HepG2 (cell line): ENCODE results near the gene KANTR. TPM values are rescaled to one million over a fixed set of nuclear protein-coding genes. Genes with fewer than 3 reads are reported as not detected.

Source experiments
- ARNTL ChIP-seq: sonication (generic); formaldehyde crosslinking; IDR thresholded peaks from 2 replicates; pipeline ENCODE4 v1.4.0; 2020; ENCODE audit warnings: mild to moderate bottlenecking, missing genetic modification reagents
- DPF2 ChIP-seq: sonication (generic); formaldehyde crosslinking; IDR thresholded peaks from 2 replicates; pipeline ENCODE4 v1.4.0; 2020; ENCODE audit warnings: mild to moderate bottlenecking, low read depth, missing genetic modification reagents, borderline replicate concordance
- LRRFIP1 ChIP-seq: sonication (generic); formaldehyde crosslinking; conservative IDR thresholded peaks from 2 replicates; pipeline ENCODE4 v1.4.0; 2020; ENCODE audit warnings: missing genetic modification reagents
- NFE2L1 ChIP-seq: sonication (generic); formaldehyde crosslinking; IDR thresholded peaks from 2 replicates; pipeline ENCODE4 v1.4.0; 2020; ENCODE audit warnings: missing genetic modification reagents, mild to moderate bottlenecking, borderline replicate concordance
- PCBP1 ChIP-seq: fragments of 200-400 bp; formaldehyde crosslinking; IDR thresholded peaks from 2 replicates; pipeline ENCODE4 v1.6.1; 2017; ENCODE audit warnings: mild to moderate bottlenecking, low read depth, low read length, borderline replicate concordance
- PLRG1 ChIP-seq: fragments of 450-650 bp; conservative IDR thresholded peaks from 2 replicates; pipeline ENCODE4 v1.6.1; 2016
- POLR2A ChIP-seq, 2 experiments: IDR thresholded peaks; 2 replicates each; pipeline ENCODE4 v1.6.1; 2011; ENCODE audit warnings: low read depth in 2 of 2, low read length in 2 of 2, mild to moderate bottlenecking in 1 of 2, moderate library complexity in 1 of 2; ENCODE audit not compliant: insufficient read depth in 1 of 2
- RBAK ChIP-seq: sonication (generic); formaldehyde crosslinking; IDR thresholded peaks from 2 replicates; pipeline ENCODE4 v1.5.1; 2020; ENCODE audit warnings: mild to moderate bottlenecking, missing genetic modification reagents
- TCF7L2 ChIP-seq: IDR thresholded peaks from 2 replicates; pipeline ENCODE4 v1.6.1; 2011; ENCODE audit warnings: mild to moderate bottlenecking, low read depth, low read length, moderate library complexity
- THAP7 ChIP-seq: sonication (generic); formaldehyde crosslinking; IDR thresholded peaks from 2 replicates; pipeline ENCODE4 v1.8.1; 2023; ENCODE audit warnings: mild to moderate bottlenecking, missing genetic modification reagents
- TRIM22 ChIP-seq: fragments of 450-650 bp; IDR thresholded peaks from 2 replicates; pipeline ENCODE4 v1.6.1; 2017
- ZBTB1 ChIP-seq: sonication (generic); formaldehyde crosslinking; IDR thresholded peaks from 2 replicates; pipeline ENCODE4 v1.4.0; 2020; ENCODE audit warnings: missing genetic modification reagents, borderline replicate concordance
- ZBTB20 ChIP-seq: sonication (generic); formaldehyde crosslinking; IDR thresholded peaks from 2 replicates; pipeline ENCODE4 v1.8.1; 2023; ENCODE audit warnings: missing genetic modification reagents, low read depth, mild to moderate bottlenecking, borderline replicate concordance
- ZBTB21 ChIP-seq: sonication (generic); formaldehyde crosslinking; IDR thresholded peaks from 2 replicates; pipeline ENCODE4 v1.4.0; 2020; ENCODE audit warnings: missing genetic modification reagents
- ZFP36 ChIP-seq: fragments of 150-350 bp; IDR thresholded peaks from 2 replicates; pipeline ENCODE4 v1.6.1; 2018; ENCODE audit warnings: borderline replicate concordance, low read length, low read depth; ENCODE audit not compliant: partially characterized antibody
- ZNF205 ChIP-seq: IDR thresholded peaks from 2 replicates; pipeline ENCODE4 v1.6.1; 2018; ENCODE audit warnings: missing biosample characterization, missing genetic modification reagents
- ZNF24 ChIP-seq: fragments of 450-650 bp; IDR thresholded peaks from 2 replicates; pipeline ENCODE4 v1.6.1; 2017; ENCODE audit warnings: antibody characterized with exemption, mild to moderate bottlenecking
- ZNF382 ChIP-seq: sonication (generic); formaldehyde crosslinking; IDR thresholded peaks from 2 replicates; pipeline ENCODE4 v1.5.0; 2020; ENCODE audit warnings: missing genetic modification reagents, mild to moderate bottlenecking, borderline replicate concordance
- ZNF598 ChIP-seq: sonication (generic); formaldehyde crosslinking; IDR thresholded peaks from 2 replicates; pipeline ENCODE4 v1.5.1; 2020; ENCODE audit warnings: mild to moderate bottlenecking, missing genetic modification reagents, borderline replicate concordance
- polyA plus RNA-seq, 8 experiments: library from polyadenylated mRNA; depleted of rRNA in 3 of 8; stranded (reverse) in 7 of 8; unstranded in 1 of 8; fragments of >200 nt; fragmentation: Illumina TruSeq in 4 of 8; extraction: Trizol in 4 of 8; gene quantifications; 2 replicates each; pipeline versions ENCODE4 v1.2.1 to v1.2.3, GENCODE V29; 2011 to 2016; ENCODE audit warnings: low read depth in 4 of 8, missing spikeins in 1 of 8, mixed read lengths in 1 of 8; ENCODE audit not compliant: insufficient read depth in 1 of 8
- total RNA-seq, 5 experiments: library from RNA; depleted of rRNA; stranded (reverse); fragments of >200 nt; fragmentation: Illumina TruSeq; extraction: Trizol; gene quantifications; 2 replicates each; pipeline ENCODE4 v1.2.3, GENCODE V29; 2016; ENCODE audit warnings: low read depth in 1 of 5
- TF ChIP-seq, protein P1 (sequence below): sonication (generic); formaldehyde crosslinking; IDR thresholded peaks from 2 replicates; pipeline ENCODE4 v1.8.0; 2022; ENCODE audit warnings: mild to moderate bottlenecking, missing genetic modification reagents, moderate library complexity
- TF ChIP-seq, protein P2 (sequence below): IDR thresholded peaks from 2 replicates; pipeline ENCODE4 v1.6.1; 2012; ENCODE audit warnings: low read length, improper control_type of control experiment

Gene KANTR
- total and polyA plus RNA-seq, 2 of the 13 experiments (the other 11 are each of a cell fraction or from before 2014, with no cell fraction given), result 4.4 to 9.0 TPM

DNA sequence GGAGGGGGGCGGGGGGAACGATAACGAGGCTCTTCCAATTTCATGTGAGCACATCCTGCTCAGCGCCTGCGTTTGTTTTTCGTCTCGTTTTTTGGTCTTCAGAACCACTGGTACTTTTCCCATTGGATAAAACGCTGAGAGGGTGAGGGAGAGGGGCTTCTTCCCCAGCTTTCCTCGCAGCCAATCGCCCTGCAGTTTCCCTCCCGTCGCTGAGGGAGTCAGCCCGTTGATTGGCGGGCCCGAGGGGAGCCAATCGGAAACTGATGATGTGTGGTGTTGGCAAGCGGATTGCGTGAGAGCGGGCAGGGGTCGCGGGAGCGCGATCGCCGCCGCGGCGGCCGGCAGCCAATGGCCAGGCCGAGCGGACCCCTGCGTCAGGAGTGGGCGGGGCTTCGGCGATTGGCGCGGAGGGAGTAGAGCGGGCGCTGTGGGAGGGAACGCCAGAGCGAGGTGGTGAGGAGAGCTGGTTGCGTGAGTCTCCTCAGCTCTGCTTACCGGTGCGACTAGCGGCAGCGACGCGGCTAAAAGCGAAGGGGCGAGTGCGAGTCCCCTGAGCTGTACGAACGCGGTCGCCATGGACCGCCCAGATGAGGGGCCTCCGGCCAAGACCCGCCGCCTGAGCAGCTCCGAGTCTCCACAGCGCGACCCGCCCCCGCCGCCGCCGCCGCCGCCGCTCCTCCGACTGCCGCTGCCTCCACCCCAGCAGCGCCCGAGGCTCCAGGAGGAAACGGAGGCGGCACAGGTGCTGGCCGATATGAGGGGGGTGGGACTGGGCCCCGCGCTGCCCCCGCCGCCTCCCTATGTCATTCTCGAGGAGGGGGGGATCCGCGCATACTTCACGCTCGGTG is 11.8 kb upstream of the KANTR start, which contains the start of gene TSPYL2 (continued):
- TF ChIP-seq TRIM22 (no peak), NFE2L1 (CRISPR knock-in tag) (no peak), POLR2A (IDR thresholded peaks at IDR 0.05; ENCODE audit: insufficient read depth in 1 of 2, low read depth in 2 of 2, low read length in 2 of 2) (peak; percentile 98 to 99), ZNF598 (CRISPR knock-in tag) (no peak), RBAK (CRISPR knock-in tag) (no peak), ARNTL (CRISPR knock-in tag) (no peak), PLRG1 (no peak), ZBTB1 (no peak), DPF2 (CRISPR knock-in tag) (no peak), ZNF24 (no peak), ZNF382 (CRISPR knock-in tag) (no peak), THAP7 (no peak), LRRFIP1 (CRISPR knock-in tag) (no peak), ZFP36 (no peak), ZBTB20 (CRISPR knock-in tag) (no peak), PCBP1 (no peak), TCF7L2 (no peak), ZBTB21 (CRISPR knock-in tag) (no peak), ZNF205 (CRISPR knock-in tag) (no peak)
- TF ChIP-seq, protein P1, sequence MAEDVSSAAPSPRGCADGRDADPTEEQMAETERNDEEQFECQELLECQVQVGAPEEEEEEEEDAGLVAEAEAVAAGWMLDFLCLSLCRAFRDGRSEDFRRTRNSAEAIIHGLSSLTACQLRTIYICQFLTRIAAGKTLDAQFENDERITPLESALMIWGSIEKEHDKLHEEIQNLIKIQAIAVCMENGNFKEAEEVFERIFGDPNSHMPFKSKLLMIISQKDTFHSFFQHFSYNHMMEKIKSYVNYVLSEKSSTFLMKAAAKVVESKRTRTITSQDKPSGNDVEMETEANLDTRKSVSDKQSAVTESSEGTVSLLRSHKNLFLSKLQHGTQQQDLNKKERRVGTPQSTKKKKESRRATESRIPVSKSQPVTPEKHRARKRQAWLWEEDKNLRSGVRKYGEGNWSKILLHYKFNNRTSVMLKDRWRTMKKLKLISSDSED, result no peak
- TF ChIP-seq, protein P2, sequence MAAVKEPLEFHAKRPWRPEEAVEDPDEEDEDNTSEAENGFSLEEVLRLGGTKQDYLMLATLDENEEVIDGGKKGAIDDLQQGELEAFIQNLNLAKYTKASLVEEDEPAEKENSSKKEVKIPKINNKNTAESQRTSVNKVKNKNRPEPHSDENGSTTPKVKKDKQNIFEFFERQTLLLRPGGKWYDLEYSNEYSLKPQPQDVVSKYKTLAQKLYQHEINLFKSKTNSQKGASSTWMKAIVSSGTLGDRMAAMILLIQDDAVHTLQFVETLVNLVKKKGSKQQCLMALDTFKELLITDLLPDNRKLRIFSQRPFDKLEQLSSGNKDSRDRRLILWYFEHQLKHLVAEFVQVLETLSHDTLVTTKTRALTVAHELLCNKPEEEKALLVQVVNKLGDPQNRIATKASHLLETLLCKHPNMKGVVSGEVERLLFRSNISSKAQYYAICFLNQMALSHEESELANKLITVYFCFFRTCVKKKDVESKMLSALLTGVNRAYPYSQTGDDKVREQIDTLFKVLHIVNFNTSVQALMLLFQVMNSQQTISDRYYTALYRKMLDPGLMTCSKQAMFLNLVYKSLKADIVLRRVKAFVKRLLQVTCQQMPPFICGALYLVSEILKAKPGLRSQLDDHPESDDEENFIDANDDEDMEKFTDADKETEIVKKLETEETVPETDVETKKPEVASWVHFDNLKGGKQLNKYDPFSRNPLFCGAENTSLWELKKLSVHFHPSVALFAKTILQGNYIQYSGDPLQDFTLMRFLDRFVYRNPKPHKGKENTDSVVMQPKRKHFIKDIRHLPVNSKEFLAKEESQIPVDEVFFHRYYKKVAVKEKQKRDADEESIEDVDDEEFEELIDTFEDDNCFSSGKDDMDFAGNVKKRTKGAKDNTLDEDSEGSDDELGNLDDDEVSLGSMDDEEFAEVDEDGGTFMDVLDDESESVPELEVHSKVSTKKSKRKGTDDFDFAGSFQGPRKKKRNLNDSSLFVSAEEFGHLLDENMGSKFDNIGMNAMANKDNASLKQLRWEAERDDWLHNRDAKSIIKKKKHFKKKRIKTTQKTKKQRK, result no peak
